Stimulated activated CD8-positive, alpha-beta memory T cell treated with anti-CD3 and anti-CD28 coated beads, Interleukin-15, amount 100 ng/mL, for 24 hours (primary cell): Measurements from ENCODE around the gene PPARG.
"Not testable (repeated sequence)": the region's sequence is repeated elsewhere in the genome, so short reads cannot be mapped to it uniquely, and the experiment has no call there.

ENCODE experiments used
- DNase-seq: peaks from one replicate; pipeline ENCODE4 v3.0.0-alpha.2; 2020; ENCODE audit warnings: low read depth

Gene PPARG

GRCh38 chr3:12288182-12289129 is at the start of gene PPARG:
Gene PPARG (plus strand): TSS chr3:12289070. CDS start chr3:12379712, 90,642 bp downstream.
- DNase-seq = no peak

- DNase-seq = no peak
Measured at GRCh38 chr3:12239301-12239700, 49.6 kb upstream of the PPARG start.

GRCh38 chr3:12242772-12243171 is 46.1 kb upstream of the PPARG start:
- no peak for DNase-seq

GRCh38 chr3:12246497-12247163 is 42.2 kb upstream of the PPARG start:
- DNase-seq = no peak

GRCh38 chr3:12247411-12247810 is 41.5 kb upstream of the PPARG start:
- DNase-seq = no peak

GRCh38 chr3:12249519-12249918 is 39.4 kb upstream of the PPARG start:
- no peak for DNase-seq

- no peak for DNase-seq
Measured at GRCh38 chr3:12252889-12253288, 36.0 kb upstream of the PPARG start.

GRCh38 chr3:12253516-12254343 is 35.1 kb upstream of the PPARG start:
- no peak for DNase-seq

GRCh38 chr3:12255393-12255792 is 33.5 kb upstream of the PPARG start:
- no peak for DNase-seq

- no peak for DNase-seq
Measured at GRCh38 chr3:12258911-12259310, 30.0 kb upstream of the PPARG start.

GRCh38 chr3:12262173-12262572 is 26.7 kb upstream of the PPARG start:
- not testable (repeated sequence) for DNase-seq

- no peak for DNase-seq
Measured at GRCh38 chr3:12265508-12265907, 23.4 kb upstream of the PPARG start.

GRCh38 chr3:12266038-12266437 is 22.8 kb upstream of the PPARG start:
- DNase-seq = no peak

GRCh38 chr3:12267376-12268030 is 21.4 kb upstream of the PPARG start:
- DNase-seq = no peak

GRCh38 chr3:12268049-12268735 is 20.7 kb upstream of the PPARG start:
- DNase-seq = no peak

GRCh38 chr3:12270976-12271375 is 17.9 kb upstream of the PPARG start:
- no peak for DNase-seq

GRCh38 chr3:12273045-12273695 is 15.7 kb upstream of the PPARG start:
- DNase-seq = no peak

- DNase-seq = no peak
Measured at GRCh38 chr3:12275974-12276650, 12.8 kb upstream of the PPARG start.

- not testable (repeated sequence) for DNase-seq
Measured at GRCh38 chr3:12276827-12277226, 12.0 kb upstream of the PPARG start.

- DNase-seq = no peak
Measured at GRCh38 chr3:12278566-12278965, 10.3 kb upstream of the PPARG start.
